ENCODE data around the gene PER1.

The PER1 gene

DNA sequence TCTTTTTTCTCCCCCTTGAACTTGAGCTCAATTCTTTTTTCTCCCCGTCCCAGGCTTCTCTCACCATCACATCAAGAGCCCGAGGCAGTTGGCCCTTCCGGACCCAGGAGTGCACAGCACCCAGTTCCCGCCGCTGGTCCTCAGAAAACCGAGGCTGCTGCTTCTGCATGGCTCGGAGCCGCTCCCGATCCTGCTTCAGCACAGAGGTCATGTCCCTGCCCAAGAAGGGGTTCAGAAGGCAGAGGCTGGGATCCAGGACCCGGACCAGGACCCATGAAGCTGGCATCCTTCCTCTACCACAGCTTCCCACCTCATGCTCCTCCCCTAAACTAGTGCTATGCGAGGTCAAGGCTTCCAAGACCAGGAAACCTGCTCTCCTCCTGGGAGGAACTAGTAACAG is 10.5 kb downstream of the PER1 start:
- DNase-seq (ENCODE audit: low read depth in 2 of 2): no peak

DNA sequence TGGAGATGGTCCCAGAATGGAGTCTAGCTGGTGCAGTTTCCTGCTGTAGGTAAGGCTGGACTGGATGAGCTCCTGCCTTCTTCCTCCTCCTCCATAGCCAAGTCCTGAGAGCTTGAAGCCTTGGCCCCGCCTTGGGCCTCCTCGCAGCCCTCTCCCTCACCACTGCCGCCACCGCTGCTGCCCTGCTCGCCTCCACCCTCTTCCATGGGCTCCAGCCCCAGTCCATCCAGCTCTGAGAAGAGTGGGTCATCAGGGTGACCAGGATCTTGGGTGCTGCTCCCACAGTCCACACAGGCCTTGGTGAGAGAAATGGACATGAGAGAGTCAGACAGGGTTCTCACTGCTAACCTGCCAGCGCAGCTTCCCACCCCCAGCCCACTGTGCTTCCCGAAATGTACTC is 11.2 kb downstream of the PER1 start:
- DNase-seq (ENCODE audit: low read depth in 2 of 2): no peak

DNA sequence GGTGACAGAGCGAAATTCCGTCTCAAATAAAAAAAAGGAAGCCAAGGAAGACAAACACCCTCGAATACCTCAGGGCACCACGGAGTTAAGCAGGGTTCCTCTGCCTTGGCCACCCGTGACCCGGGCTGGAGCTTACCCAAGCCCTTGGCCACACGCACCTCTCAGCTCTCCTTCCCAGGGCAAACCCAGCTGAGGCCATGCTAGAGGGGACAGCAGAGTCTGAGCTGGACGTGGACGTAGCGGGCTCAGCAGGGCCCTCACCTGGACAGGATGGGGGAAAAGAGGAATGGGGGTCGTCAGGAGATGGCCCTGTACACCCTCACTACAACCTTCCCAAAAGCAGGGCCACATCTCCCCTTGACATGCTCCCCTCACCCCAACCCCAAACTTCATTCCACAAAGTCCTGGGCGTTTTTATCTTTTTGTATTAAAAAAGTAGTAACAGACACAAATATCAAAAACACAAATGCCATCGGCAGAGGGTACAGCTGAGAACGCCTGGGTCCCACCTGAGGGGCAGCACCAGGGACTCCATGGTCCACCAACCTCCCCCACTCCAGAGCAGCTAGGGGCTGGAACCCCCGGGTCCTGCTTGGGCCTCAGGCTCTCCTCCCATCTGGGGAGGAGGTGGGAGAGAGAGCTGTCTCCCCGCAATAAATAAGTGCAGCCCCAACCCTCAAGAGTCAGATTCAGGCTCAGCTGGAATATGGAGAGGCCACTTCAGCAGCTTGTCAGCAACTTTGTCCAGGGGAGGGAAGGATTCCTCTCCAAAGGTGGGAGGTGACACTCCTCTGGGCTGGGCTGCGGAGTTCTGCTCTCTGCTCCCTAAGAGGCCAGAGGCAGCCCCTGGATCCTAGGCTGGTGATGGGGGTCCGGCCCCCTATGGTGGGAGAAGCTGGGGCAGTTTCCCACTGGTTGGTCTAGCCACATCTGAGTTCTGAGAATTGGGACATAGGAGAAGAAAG is 11.9 kb downstream of the PER1 start:
- DNase-seq (ENCODE audit: low read depth in 2 of 2): no peak

DNA sequence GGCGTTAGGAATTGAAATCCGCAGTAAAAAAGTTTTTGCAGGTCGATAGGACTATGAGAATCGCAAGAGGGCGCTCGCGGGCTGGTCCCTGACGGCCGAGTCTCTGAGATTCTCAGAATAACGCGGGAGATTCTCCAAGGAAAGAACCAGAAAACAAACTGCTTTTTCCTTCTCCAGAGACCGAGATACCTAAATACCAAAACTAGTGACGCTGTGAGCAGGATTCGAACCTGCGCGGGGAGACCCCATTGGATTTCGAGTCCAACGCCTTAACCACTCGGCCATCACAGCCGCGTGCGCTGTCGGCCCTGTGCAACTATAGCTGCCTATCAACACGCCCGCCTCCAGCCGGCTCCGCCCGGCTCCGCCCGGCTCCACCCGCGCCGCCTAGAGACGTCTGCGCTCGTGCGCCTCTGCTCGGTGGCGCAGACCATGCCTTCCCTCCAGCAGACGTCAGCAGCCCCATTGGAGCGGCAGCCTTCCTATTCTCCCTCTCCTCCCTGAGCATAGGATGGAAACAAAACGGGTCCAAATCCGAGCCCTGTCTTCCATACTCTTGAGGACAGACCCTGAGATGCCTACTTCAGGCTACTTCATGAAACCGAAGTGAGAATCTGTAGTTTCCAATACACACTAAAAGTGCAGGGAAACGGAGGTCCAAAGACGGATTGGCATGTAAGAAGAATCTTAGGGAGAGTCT is 13.4 kb downstream of the PER1 start:
- DNase-seq (ENCODE audit: low read depth in 2 of 2): peak; percentile 97 to 98

DNA sequence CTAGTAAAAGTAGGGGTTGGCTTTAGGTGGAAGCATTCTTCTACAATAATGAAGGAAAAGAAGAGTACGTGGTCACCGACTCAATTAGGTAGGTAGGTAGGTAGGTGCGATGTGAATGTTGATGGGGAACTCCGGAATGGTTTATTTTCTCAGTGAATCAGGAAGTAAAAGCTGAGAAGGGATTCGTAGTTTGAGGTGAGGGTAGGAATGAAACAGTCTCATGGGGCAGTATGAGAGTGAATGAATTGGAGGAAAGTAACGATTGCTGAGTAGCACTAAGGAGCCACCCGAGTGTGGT is 13.9 kb downstream of the PER1 start:
- no peak for DNase-seq (ENCODE audit: low read depth in 2 of 2)

DNA sequence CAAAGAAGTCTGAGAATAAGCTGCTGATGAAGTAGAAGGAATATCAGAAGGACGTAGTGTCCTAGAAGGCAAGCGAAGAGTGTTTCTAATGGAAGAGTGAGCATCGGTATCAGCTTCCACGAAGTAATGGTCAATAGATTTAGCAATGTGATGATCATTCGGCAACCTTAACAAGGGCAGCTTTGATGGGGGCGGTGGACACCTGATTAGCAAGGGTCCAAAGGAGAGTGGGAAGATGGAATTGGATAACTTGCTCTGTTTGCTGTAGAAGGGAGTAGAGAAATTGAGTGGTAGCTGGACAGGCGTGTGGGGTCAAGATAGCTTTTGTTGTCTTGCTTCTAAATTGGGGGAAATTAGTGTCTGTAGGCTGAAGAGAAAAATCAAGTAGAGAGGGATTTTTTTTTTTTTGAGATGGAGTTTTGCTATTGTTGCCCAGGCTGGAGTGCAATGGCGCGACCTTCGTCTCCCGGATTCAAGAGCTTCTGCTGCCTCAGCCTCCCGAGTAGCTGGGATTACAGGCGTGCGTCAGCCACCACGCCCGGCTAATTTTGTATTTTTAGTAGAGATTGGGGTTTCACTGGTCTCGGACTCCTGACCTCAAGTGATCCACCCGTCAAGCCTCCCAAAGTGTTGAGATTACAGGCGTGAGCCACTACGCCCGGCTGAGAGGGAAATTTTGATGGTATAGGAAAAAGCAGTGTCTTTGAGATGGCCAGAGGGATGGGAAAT is 14.4 kb downstream of the PER1 start:
- DNase-seq (ENCODE audit: low read depth in 2 of 2): no peak

DNA sequence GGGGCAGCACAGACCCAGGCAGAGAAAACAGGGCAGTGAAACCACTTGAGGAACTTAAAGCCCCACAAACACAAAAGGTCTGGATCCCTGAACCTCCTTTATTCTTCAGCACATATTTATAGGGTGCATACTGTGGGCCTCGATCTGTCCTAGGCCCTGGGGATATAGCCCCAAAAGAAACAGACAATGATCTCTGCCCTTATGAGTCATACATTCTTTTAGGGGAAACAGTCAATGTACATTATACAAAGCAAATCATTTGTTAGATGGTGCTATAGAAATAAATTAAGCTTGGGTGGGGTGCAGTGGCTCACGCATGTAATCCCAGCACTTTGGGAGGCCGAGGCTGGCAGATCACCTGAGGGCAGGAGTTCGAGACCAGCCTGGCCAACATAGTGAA is 18.3 kb downstream of the PER1 start:
- no peak for DNase-seq (ENCODE audit: low read depth in 2 of 2)

DNA sequence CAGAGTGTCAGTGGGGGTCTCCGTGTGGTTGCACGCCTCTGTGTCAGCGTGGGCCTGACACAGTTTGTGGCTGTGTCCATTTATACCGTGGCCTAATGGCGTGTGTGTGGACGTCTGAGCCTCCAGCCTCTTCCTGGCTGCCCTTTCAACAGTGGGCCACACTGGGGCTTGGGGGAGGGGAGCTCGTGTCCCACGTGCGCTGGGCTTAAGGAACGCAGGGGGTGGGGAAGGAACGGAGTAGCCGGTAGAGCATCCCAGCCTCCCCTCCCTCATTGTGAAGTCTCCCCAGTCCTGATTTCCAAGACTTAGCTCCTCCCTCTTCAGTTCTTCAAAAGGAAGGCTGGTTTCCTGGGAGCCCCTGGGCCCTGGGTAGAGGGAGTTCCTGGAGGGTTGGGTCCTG is 18.8 kb downstream of the PER1 start:
- no peak for DNase-seq (ENCODE audit: low read depth in 2 of 2)

DNA sequence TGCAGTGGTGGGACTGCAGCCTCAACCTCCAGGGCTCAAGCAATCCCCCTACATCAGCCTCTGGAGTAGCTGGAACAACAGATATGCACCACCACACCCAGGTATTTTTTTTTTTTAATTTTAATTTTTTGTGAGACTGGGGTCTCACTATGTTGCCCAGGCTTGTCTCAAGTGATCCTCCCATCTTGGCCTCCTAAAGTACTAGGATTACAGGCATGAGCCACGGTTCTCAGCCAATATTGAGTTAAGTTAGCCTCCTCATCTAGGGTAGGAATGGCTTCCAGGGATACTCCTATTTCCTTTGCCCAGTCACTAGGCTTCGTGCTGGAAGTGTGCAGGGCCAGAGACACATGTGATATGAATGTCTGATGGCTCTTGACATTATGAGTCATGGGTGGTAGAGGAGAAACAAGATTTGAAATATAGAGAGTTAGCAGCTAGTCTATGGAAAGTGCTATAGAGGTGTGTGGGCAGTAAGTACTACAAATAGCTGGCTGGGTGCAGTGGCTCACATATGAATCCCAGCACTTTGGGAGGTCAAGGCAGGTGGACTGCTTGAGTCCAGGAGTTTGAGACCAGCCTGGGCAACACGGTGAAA is 20.3 kb downstream of the PER1 start:
- no peak for DNase-seq (ENCODE audit: low read depth in 2 of 2)

DNA sequence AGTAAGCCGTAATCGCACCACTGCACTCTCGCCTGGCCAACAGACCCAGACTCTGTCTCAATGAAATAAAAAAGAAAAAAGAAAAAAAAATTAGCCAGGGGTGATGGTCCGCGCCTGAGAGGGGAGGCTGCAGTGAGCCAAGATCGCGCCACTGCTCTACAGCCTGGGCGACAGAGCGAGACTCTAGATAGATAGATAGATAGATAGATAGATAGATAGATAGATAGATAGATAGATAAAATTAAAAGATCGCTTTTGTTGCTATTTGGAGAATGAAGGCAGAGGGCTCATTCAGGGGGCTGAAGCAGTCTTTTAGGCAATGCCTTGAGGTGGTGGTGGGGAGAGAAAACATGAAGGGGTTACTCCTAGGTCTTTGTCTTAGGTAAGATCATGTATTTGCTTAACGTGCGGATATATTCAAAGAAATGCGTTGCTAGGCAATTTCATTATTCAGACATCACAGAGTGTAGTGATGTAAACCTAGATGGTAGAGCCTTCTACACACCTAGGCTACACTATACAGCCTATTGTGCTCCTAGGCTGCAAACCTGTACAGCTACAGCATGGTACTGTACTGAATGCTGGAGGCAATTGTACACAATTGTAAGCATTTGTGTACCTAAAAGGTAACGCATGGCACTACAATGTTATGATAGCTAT is 23.9 kb downstream of the PER1 start:
- no peak for DNase-seq (ENCODE audit: low read depth in 2 of 2)

DNA sequence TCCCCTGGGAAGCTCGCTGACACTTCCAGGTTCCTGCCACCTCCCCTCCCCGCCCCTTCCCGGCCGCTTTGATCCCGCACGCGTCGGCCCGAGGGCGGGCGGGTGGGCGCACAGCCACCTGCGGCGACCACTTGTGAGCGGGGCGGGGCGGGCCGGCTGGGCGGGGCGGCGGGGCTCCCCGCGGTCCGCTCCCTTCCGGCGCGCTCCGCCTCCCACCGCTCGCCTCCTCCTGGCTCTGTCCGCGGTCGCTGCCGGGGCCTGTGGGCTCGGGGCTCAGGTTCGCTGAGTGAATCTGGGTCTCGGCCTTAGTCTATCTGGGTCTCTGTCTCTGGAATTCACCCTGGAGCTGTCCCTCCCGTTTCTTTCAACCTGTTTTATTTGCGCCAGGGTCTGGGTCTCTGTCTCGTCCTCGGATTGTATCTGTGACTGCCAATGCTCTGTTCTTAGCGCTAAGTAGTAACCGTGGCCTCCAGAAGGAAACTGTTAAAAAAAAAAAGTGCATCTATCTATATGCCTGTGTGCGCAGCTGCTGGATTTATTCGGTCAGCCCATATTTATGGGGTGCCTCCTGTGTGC is 25.6 kb downstream of the PER1 start:
- peak in 1 of 2 donors; percentile 51 for DNase-seq (ENCODE audit: low read depth in 2 of 2)

DNA sequence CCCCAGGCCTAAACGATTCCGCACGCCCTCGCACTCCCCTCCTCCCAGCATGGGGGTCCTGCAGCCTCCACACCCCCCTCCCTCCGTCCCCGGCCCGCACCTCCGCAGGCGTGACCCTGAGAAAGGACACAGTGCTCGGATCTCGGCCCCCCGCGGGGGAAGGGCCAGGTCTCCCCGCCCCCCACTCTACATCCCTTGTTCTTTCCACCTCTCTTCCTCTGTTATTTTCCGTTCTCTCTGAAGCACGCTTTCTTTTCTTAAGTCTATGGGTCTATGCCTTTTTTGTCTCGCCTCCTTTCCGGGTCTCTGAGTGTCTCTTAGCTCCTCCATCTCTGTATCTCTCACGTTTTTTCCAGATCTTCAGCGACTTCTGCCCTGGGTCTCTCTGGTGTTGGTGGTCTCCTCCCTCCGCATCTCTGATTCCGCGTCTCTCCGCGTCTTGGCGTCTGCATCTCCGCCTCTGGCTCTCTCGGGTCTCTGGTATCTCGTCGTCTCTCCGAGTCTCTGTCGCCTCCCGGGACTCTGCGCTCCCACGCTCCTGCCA is 26.2 kb downstream of the PER1 start:
- DNase-seq (ENCODE audit: low read depth in 2 of 2): no peak

DNA sequence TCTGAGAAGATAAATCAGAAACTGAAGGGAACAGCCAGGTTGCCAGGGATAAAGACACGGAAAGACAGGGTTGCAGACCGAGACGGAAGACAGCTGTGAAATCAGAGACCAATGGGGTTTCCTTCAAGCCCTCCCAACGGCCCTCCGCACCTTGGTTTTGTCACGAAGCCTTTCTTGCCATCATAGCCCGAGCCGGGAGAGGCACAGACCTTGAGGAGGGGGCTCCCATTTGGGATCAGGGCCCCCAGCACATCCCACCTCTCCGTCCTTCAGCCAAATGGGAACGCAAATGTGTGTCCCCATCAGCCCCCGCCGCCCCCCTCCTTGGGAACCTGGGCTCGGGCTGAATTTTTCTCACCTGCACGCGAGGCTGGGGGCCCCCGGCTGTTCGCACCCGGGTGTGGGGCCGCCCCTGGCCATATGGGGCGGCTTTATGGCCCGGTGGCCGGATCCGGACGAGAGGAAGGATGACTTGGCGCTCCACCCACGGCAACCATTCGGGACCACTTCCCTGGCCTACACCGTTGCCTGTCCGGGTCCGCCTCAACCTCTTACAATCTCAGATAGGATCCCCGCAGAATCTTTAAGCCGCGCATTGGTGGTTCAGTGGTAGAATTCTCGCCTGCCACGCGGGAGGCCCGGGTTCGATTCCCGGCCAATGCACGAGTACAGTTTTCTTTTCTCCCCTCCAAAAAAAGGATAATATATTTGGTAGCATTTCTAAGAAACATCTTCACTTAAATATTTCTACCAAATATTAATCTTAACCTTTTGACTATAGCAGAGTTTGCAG is 26.9 kb downstream of the PER1 start:
- peak; percentile 88 to 91 for DNase-seq (ENCODE audit: low read depth in 2 of 2)

DNA sequence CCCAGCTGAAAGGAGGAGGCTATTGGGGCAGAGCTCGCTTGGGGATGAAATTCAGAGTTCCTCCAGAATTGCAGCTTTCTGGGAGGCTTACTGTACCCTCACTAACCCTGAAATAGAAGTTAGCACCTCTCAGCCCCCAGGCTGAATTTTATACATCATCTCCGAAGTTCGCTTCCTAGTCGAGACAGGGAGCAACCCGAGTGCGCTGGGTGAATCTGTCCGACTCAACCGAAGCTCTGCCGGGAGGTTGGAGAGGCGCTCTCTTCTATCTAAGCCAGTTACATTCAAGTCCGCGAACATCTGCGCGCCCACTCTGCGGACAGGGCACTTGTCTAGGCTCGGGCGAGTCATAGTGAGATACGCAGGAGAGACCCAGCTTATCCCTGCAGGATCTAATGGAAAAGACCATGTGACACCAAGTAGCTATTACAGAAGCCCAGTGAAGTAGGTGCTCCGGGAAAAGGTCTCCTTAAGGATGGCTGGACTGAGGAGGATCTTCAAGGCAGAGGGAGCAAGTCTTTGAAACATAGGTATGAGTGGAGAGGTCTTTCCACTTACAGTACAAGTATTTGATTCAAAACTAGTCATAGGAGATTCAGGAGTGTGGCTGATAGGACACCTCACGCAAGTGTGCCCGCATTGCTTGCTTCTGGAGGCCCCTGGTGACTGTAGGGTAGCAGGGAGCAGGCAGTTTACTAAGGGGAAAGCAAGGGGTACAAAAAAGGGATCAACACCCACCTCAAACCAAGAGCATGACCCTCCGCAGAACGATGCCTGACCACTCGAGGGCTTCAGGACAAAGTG is 27.7 kb downstream of the PER1 start:
- no peak for DNase-seq (ENCODE audit: low read depth in 2 of 2)

DNA sequence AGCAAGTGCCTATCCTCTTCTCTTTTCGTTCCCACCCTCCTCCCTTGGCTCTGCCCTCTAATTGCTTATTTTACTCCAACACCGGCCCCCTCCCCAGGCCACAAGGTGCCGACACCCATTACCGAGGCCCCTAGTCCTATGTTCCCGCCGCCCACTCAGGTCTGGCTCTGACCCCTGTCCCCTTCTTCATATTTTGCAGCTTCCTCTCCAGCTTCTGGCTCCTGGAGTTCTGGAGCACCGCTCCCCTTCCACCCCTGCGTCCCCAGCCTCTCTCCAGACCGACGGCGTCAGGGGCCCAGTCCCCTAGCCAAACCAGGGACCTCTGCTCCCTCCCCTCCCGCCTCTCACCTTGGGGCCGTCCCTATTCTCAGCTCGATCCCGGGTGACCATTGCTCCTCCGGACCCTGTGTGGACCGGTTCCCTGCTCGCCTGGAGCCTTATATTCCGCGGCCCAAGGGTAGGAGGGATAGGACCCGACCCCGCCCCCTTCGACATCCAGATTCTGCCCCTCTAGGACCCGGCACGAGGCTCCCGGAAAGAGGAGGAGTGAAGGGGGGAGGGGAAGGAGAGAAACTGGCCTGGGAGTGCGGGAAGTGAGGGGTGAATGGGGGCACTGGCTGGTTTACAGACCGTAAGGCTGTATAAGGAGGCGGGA is 28.4 kb downstream of the PER1 start, which contains the start of gene HES7:
Gene HES7 (minus strand): TSS at position 412 of the 655 bp plus-strand sequence. CDS start 22 bp downstream, at position 390.
- no peak for DNase-seq (ENCODE audit: low read depth in 2 of 2)

DNA sequence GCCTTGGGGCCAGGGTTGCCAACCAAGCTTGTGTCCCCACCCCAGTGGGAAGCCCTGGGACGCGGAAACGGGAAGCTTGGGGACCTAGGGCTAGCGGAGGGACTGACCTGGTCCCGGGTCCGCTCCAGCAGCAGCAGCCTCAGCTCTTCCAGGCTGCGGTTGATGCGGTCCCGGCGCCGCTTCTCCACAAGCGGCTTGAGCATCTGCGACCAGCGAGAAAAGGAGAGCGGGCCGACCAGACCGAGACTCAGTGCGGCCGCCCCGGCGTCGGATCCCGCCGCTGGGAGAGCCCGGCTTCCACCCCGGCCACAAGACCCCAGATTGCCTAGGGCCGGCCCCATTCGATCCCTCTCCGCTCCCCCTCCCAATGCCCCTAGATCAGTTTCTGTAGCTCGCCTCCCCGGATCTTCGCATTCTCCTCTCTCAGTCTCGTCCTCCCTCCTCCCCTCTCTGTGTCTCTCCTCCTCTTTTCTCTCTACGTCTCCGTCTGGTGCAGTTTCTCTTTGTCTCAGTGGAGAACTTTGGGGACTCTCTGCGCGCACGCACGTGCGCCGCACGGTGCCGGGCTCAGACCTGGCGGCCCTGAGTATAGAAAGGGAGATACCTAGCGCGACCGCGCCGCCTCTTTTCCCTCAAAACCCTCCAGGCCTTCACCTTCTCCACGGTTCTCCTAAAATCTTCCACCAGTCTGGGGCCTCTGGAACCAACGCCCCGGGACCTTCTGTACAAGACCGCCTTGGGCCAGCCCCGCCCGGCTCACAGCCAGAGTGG is 29.1 kb downstream of the PER1 start:
- DNase-seq (ENCODE audit: low read depth in 2 of 2): no peak

DNA sequence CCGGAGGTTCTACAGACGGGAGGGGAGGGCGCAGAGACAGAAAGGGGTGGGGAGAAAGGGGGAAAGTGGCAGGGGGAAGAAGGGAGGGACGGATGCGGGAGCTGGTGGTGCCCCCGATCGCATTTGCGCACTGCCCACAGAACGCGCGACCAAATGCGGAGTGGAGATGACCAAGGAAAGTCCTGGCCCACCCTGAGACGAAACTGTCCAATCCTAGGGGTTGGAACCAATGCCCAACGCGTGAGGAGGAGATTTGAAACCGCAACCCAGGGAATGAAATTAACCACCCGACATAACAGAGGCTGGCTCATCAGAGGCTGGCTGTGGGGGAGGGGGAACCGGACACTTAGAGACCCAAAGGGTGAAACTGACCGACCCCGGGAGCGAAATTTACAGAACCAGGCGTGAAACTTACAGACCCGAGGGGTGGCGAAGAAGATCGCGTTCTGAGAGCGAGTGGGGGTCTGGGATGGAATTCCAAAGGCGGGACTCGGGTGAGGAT is 29.7 kb downstream of the PER1 start:
- no peak for DNase-seq (ENCODE audit: low read depth in 2 of 2)

Data from activated CD4-positive, alpha-beta T cell treated with anti-CD3 and anti-CD28 coated beads for 24 hours (primary cell).